Lower leg skin (tissue), 4 donors: ENCODE data around the gene TWF1. TPM values are rescaled to one million over a fixed set of nuclear protein-coding genes. Genes with fewer than 3 reads are reported as not detected.

Experiments
- DNase-seq, 2 donors: peaks; one replicate each; pipeline ENCODE4 v3.0.0-alpha.2; 2019; ENCODE audit warnings: low spot score in 2 of 2
- H3K4me3 ChIP-seq: fragments of 200-600 bp; sonication (generic); 2 replicates; pipeline ENCODE4 v1.5.1; 2017; ENCODE audit warnings: mild to moderate bottlenecking, low read depth; ENCODE audit not compliant: poor library complexity, severe bottlenecking
- POLR2A ChIP-seq, 2 donors: fragments of 450-650 bp; IDR thresholded peaks; one replicate each; pipeline ENCODE4 v1.6.1; 2016 to 2017; ENCODE audit warnings: antibody characterized with exemption in 2 of 2, mild to moderate bottlenecking in 1 of 2, moderate library complexity in 1 of 2
- intact Hi-C: fragments of 100-400 bp; cut with DNase I; formaldehyde crosslinking; loops from one replicate; pipeline ENCODE4 v1.15.0; 2023; ENCODE audit warnings: low total_unique reads
- total RNA-seq, 4 donors: library from RNA; depleted of rRNA; stranded (reverse); fragments of >200 nt; gene quantifications; one replicate each; pipeline ENCODE4 v1.1.0, GENCODE V29; 2016
- TF ChIP-seq, protein P1 (sequence below), 3 donors: fragments of 450-650 bp; IDR thresholded peaks; one replicate each; pipeline ENCODE4 v1.5.1; 2016; ENCODE audit warnings: antibody characterized with exemption in 3 of 3, mild to moderate bottlenecking in 3 of 3, moderate library complexity in 2 of 3

The TWF1 gene
- total RNA-seq, 4 donors from 2014 or later, result 46.9 to 77.4 (median 62.3) TPM

DNA sequence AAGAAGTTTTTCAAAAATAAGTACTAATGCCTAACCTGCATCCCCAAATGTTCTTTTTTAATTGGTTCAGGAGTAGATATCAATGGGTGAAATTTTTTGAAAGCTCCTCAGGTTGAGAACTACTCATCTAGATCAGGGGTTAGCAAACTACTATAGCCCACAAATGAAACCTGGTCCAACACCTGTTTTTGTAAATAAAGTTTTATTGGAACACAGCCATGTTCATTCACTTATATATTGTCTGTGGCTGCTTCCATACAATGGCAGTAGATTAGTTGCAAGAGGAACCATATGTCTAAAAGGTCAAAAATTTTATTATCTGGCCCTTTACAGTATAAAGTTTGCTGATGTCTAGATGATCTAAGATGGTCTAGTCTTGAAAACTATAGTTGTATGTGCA, 61.3 kb downstream of the TWF1 start:
- H3K4me3 ChIP-seq, result no peak overlapping the region
- TF ChIP-seq, protein P1, sequence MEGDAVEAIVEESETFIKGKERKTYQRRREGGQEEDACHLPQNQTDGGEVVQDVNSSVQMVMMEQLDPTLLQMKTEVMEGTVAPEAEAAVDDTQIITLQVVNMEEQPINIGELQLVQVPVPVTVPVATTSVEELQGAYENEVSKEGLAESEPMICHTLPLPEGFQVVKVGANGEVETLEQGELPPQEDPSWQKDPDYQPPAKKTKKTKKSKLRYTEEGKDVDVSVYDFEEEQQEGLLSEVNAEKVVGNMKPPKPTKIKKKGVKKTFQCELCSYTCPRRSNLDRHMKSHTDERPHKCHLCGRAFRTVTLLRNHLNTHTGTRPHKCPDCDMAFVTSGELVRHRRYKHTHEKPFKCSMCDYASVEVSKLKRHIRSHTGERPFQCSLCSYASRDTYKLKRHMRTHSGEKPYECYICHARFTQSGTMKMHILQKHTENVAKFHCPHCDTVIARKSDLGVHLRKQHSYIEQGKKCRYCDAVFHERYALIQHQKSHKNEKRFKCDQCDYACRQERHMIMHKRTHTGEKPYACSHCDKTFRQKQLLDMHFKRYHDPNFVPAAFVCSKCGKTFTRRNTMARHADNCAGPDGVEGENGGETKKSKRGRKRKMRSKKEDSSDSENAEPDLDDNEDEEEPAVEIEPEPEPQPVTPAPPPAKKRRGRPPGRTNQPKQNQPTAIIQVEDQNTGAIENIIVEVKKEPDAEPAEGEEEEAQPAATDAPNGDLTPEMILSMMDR (IDR thresholded peaks at IDR 0.05), result no peak
- no peak for TF ChIP-seq POLR2A (IDR thresholded peaks at IDR 0.05)
- intact Hi-C loops, result no loop called here
- no peak for DNase-seq

Other genes with a start within 250 kb of the TWF1 start
- gene PUS7L, start 47.5 kb downstream of the TWF1 start, total RNA-seq, result 1 to 10 TPM; 3.2 to 7.8 (median 6.3) TPM
- gene IRAK4, start 47.4 kb downstream of the TWF1 start, total RNA-seq, result 10 to 100 TPM; 20.3 to 44.7 (median 26.5) TPM
- gene TMEM117, start 29.8 kb upstream of the TWF1 start, total RNA-seq, result 10 to 100 TPM; 19.9 to 27.8 (median 24.3) TPM